ENCODE data around the gene IST1. TPM values are rescaled to one million over a fixed set of nuclear protein-coding genes. Genes with fewer than 3 reads are reported as not detected.

The IST1 gene
- total and polyA plus RNA-seq, 10 donors, result 99.0 to 249 (median 213) TPM

DNA sequence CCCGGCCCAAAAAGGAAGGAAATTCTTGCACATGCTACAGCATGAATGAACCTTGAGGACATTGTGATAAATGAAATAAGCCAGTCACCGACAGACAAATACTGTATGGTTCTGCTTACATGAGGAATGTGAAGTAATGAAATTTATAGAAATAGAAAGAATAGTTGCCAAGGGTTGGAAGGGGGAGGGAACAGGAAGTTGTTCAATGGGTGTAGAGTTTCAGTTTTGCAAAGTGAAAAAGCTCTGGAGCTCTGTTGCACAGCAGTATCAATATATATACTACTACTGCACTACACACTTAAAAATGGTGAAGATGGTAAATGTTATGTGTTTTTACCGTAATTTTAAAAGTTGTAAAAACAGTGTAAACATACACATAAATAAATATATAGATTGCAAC, 61.2 kb downstream of the IST1 start:
- TF ChIP-seq POLR2A (IDR thresholded peaks at IDR 0.05) (no peak), POLR2AphosphoS5 (IDR thresholded peaks at IDR 0.05) (no peak)
- TF ChIP-seq, protein P1, sequence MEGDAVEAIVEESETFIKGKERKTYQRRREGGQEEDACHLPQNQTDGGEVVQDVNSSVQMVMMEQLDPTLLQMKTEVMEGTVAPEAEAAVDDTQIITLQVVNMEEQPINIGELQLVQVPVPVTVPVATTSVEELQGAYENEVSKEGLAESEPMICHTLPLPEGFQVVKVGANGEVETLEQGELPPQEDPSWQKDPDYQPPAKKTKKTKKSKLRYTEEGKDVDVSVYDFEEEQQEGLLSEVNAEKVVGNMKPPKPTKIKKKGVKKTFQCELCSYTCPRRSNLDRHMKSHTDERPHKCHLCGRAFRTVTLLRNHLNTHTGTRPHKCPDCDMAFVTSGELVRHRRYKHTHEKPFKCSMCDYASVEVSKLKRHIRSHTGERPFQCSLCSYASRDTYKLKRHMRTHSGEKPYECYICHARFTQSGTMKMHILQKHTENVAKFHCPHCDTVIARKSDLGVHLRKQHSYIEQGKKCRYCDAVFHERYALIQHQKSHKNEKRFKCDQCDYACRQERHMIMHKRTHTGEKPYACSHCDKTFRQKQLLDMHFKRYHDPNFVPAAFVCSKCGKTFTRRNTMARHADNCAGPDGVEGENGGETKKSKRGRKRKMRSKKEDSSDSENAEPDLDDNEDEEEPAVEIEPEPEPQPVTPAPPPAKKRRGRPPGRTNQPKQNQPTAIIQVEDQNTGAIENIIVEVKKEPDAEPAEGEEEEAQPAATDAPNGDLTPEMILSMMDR (IDR thresholded peaks at IDR 0.05 in 8 of 11, conservative IDR thresholded peaks at IDR 0.05 in 3 of 11), result no peak
- intact Hi-C loops (cut with DNase I; ENCODE audit: low total_unique reads), result no loop called here
- Histone ChIP-seq H3K4me3 (no peak overlapping the region), H3K4me1 (peaks cover 4 to 30% (median 10%) of the 10 kb centered on the region in 6 donors), H3K36me3 (no peaks in the 10 kb centered on the region), H3K27me3 (replicated peaks in 1 of 7) (no peaks in the 10 kb centered on the region), H3K9me3 (no peaks in the 10 kb centered on the region), H3K27ac (no peak overlapping the region)
- no peak for DNase-seq
- WGBS, 5 donors, result 36 to 45% (median 37%) methylated on average over 3 of the region's 3 CpGs

DNA sequence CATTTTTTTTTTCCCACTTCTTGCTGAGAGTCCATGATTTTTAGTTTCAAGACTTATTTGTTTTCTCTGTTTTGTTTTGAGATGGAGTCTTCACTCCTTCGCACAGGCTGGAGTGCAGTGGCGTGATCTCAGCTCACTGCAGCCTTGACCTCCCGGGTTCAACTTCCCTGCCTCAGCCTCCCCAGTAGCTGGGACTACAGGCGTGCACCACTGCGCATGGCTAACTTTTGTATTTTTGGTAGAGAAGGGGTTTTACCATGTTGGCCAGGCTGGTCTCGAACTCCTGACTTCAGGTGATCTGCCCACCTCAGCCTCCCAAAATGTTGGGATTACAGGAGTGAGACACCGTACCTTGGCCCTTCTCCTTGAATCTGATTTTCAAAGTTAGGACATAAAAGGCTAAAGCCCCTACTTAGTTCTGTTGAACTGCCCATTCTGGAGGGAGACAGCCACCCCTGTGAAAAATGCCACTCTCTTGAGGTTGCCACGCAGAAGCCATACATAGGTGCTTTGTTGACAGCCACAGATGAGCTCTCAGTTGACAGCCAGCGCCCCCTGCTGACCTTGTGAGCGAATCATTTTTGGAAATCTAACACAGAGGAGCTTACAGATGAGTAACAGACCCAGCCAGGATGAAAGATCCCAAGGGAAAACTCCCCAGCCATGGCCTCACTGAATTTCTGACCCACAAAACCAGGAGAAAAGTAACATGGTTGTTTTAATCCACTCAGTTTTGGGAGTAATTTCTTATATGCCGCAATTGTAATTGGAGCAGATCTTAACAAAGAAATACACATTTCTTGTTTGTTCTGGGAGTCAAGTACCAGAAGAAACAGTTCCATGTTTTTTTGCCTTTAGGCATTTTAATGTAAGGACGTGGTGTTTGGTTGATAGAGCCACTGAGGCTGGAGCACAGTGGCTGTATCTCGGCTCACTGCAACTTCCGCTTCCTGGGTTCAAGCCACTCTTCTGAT, 66.0 kb downstream of the IST1 start:
- Histone ChIP-seq H3K4me1 (peaks cover 4 to 35% (median 6%) of the 10 kb centered on the region in 6 donors), H3K36me3 (no peaks in the 10 kb centered on the region), H3K4me3 (no peak overlapping the region), H3K9me3 (no peaks in the 10 kb centered on the region), H3K27ac (no peak overlapping the region), H3K27me3 (replicated peaks in 1 of 7) (no peaks in the 10 kb centered on the region)
- peak; percentile 91 for DNase-seq
- 56 to 66% (median 61%) methylated on average over 14 of the region's 14 CpGs for WGBS, 5 donors
- intact Hi-C loops (cut with DNase I; ENCODE audit: low total_unique reads), result no loop called here
- TF ChIP-seq POLR2A (IDR thresholded peaks at IDR 0.05), result no peak
- TF ChIP-seq POLR2AphosphoS5 (IDR thresholded peaks at IDR 0.05), result peak in 1 of 3 donors; percentile 59
- TF ChIP-seq, protein P1 (IDR thresholded peaks at IDR 0.05 in 8 of 11, conservative IDR thresholded peaks at IDR 0.05 in 3 of 11), result peak; percentile 41 to 81 (median 75)

DNA sequence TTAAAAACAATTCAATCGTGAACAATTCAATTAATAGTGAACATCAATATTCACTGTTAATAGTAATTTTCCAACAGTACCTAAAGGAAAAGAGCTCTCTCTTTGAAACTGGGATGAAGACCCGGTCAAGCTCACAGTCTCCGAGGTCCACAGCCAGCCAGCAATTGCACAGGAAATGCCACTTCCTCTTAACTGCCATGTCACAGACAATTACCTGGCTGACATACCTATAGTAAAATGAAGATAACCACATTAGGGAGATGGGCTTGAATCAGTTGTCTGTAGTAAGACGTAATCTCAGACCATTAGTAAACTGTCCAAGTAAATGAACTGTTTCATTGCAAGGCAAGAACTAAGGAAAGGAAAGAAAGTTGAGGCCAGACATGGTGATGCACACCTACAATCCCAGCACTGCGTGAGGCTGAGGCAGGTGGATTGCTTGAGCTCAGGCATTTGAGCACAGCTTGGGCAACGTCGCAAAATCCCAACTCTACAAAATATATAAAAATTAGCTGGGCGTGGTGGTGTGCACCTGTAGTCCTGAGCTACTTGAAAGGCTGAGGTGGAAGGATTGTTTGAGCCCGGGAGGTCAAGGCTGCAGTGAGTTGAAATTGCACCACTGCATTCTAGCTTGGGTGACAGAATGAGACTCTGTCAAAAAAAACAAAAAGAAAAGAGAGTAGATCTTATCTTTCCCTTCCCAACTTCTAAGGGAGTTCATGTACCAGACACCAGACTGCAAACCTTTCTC, 68.0 kb downstream of the IST1 start:
- Histone ChIP-seq H3K4me3 (no peak overlapping the region), H3K27ac (no peak overlapping the region), H3K9me3 (no peaks in the 10 kb centered on the region), H3K36me3 (no peaks in the 10 kb centered on the region), H3K4me1 (peaks cover 0 to 27% (median 0%) of the 10 kb centered on the region in 6 donors), H3K27me3 (replicated peaks in 1 of 7) (no peaks in the 10 kb centered on the region)
- TF ChIP-seq, protein P1 (IDR thresholded peaks at IDR 0.05 in 8 of 11, conservative IDR thresholded peaks at IDR 0.05 in 3 of 11), result no peak
- no peak for DNase-seq
- 54 to 67% (median 62%) methylated on average over 9 of the region's 9 CpGs for WGBS, 5 donors
- intact Hi-C loops (cut with DNase I; ENCODE audit: low total_unique reads), result no loop called here

DNA sequence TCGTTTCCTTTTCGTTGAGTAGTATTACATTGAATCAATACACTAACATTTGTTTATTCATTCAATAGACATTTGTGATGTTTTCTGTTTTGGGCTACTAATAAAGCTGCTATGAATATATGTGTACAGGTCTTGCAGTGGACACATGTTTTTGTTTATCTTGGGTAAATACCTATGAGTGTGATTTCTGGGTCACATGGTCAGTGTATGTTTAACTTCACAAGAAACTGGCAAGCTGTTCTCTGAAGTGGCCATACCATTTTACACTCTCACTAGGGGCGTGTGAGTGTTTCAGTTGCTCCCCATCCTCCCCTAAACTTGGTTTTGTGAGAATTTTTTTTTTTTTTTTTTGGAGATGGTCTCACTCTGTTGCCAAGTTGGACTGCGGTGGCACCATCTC, 69.9 kb downstream of the IST1 start:
- no peak for DNase-seq
- H3K9me3 ChIP-seq, result no peaks in the 10 kb centered on the region
- peaks cover 0 to 18% (median 0%) of the 10 kb centered on the region in 6 donors for H3K4me1 ChIP-seq
- WGBS, 5 donors, result 91 to 97% (median 92%) methylated on average over 4 of the region's 4 CpGs
- no peaks in the 10 kb centered on the region for H3K27me3 ChIP-seq (replicated peaks in 1 of 7)
- TF ChIP-seq POLR2AphosphoS5 (IDR thresholded peaks at IDR 0.05), result no peak
- TF ChIP-seq, protein P1 (IDR thresholded peaks at IDR 0.05 in 8 of 11, conservative IDR thresholded peaks at IDR 0.05 in 3 of 11), result no peak
- TF ChIP-seq POLR2A (IDR thresholded peaks at IDR 0.05), result no peak
- H3K36me3 ChIP-seq, result no peaks in the 10 kb centered on the region
- H3K4me3 ChIP-seq, result no peak overlapping the region
- no peak overlapping the region for H3K27ac ChIP-seq
- intact Hi-C loops (cut with DNase I; ENCODE audit: low total_unique reads), result no loop called here
